K562 (cell line): Measurements from ENCODE around the gene TXNL1.

Source experiments
- ATF1 ChIP-seq, 2 experiments: fragments of 450-650 bp in 1 of 2; IDR thresholded peaks; 2 replicates each; pipeline ENCODE4 v1.6.1; 2016; ENCODE audit warnings: missing compliant biosample characterization in 1 of 2, missing genetic modification characterization in 1 of 2
- CBX2 ChIP-seq: fragments of 200-600 bp; sonication (generic); IDR thresholded peaks from one replicate; pipeline ENCODE4 v1.6.1; 2012; ENCODE audit warnings: mild to moderate bottlenecking, low read length, inconsistent platforms; ENCODE audit not compliant: insufficient read depth, poor library complexity, severe bottlenecking
- CHD2 ChIP-seq: IDR thresholded peaks from 2 replicates; pipeline ENCODE4 v1.6.1; 2011; ENCODE audit warnings: low read depth, low read length
- HNRNPK ChIP-seq: fragments of 200-400 bp; formaldehyde crosslinking; IDR thresholded peaks from one replicate; pipeline ENCODE4 v1.6.1; 2018; ENCODE audit warnings: mild to moderate bottlenecking, low read depth, low read length; ENCODE audit not compliant: poor library complexity, severe bottlenecking
- KDM4B ChIP-seq, 2 experiments: fragments of 450-650 bp in 1 of 2; sonication (generic) in 1 of 2; IDR thresholded peaks; 2 replicates each; pipeline ENCODE4 v1.6.1; 2016 to 2017; ENCODE audit warnings: borderline replicate concordance in 2 of 2, antibody characterized with exemption in 1 of 2, low read depth in 1 of 2, mild to moderate bottlenecking in 1 of 2
- POLR2AphosphoS5 ChIP-seq: IDR thresholded peaks from 2 replicates; pipeline ENCODE4 v1.6.1; 2011; ENCODE audit warnings: mild to moderate bottlenecking, low read depth, low read length, moderate library complexity; ENCODE audit not compliant: control insufficient read depth, insufficient read depth
- RAD21 ChIP-seq, 2 experiments: fragments of 250-450 bp in 1 of 2; fragments of 450-650 bp in 1 of 2; sonication (Bioruptor Pico) in 1 of 2; formaldehyde crosslinking in 1 of 2; IDR thresholded peaks in 1 of 2; conservative IDR thresholded peaks in 1 of 2; 2 replicates each; pipeline versions ENCODE4 v1.4.0 to v1.8.0; 2020 to 2022; ENCODE audit warnings: mild to moderate bottlenecking in 2 of 2, moderate library complexity in 1 of 2
- TEAD1 ChIP-seq, 2 experiments: fragments of 450-650 bp in 1 of 2; sonication (generic) in 1 of 2; formaldehyde crosslinking; IDR thresholded peaks; 2 replicates each; pipeline versions ENCODE4 v1.4.0 to v1.8.0; 2020 to 2022; ENCODE audit warnings: mild to moderate bottlenecking in 2 of 2, missing genetic modification reagents in 1 of 2
- ZBTB1 ChIP-seq: sonication (generic); formaldehyde crosslinking; IDR thresholded peaks from 2 replicates; pipeline ENCODE4 v1.8.1; 2023; ENCODE audit warnings: missing genetic modification reagents, low read depth, mild to moderate bottlenecking, borderline replicate concordance

DNA sequence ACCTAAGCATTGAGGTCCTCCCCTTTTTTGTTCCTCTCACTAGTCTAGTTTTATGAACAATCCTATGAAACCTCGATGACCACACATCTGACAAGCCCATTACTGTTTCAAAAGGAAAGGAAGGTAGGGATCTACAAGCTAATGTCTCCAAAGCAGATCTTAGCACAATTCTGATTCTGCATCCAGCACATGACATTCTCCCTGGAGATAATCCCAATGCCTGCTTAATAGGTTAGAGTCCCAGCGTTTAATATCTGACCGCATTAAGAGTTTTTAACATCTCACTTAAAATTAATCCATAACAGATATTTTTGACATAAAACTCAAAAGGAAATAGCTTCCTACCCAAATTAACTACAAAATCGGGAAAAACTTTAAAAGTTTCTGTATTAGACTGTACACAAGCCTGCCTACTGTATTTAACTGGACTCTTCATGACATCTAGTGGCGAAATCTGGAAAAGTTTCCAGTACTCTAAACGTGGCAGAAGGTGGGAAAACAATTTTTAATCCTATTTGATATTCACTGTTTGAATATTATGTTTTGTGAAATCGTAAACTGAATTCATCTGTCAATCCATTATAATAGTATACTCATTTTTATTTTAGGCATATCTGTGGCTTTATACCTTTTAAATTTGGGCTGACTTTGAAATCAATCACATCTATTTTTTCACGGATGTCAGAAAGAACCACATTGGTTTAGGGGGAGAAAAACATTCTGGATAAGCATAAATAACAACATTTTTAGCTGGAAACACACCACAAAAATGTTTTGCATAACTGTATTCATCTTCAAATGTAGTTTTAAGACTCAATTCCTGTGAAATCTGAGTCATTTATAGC is 62.4 kb downstream of the TXNL1 start:
- TF ChIP-seq CHD2 (no peak), POLR2AphosphoS5 (no peak), ATF1 (CRISPR knock-in tag; IDR thresholded peaks at IDR 0.05) (no peak), ATF1 (tag; IDR thresholded peaks at IDR 0.05) (no peak), HNRNPK (no peak), RAD21 (CRISPR knock-in tag; conservative IDR thresholded peaks at IDR 0.05 in 1 of 2, IDR thresholded peaks at IDR 0.05 in 1 of 2) (peak; percentile 75 to 79), KDM4B (IDR thresholded peaks at IDR 0.05; ENCODE audit: borderline replicate concordance in 2 of 2, low read depth in 1 of 2) (no peak), ZBTB1 (CRISPR knock-in tag) (no peak), TEAD1 (CRISPR knock-in tag; IDR thresholded peaks at IDR 0.05) (no peak), CBX2 (no peak)
